ENCODE data around the gene ZNF334.
A peak's percentile ranks its signal among the peaks of the same experiment; 100 is the strongest.

The ZNF334 gene

DNA sequence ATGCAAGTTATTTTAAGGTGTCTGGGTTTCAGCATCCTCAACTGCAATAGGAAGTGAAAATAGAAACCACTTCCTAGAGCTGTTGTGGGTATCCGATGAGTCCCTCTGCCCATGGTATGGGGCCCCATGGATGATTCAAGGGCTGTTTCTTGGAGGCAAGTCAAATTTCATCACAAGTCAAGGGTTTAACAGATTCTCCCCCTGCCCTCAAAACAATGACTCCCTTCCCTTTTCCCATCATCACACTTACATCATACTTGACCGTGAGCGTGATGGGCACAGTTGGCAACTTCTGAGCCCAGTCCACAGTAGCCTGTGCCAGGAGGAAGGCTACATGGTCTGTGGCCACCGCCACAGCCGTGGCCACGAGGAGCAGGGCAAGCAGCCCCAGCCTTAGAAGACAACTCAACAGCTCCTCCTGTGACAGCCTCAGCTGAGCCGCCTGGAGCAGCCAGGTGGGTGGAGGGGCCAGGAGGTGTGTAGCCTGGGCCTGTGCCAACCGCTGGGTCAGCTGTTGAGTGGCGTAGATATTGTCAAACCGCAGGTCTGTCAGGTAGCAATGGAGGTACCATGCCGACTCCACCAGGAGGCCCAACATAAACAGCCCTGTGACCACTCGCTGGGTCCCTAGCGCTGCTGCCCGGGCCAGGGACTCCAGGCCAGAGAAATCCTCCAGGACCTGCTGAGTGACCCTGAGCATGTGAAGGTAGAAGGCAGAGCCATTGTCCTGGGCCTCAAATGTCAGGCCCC is 31.9 kb upstream of the ZNF334 start:
- DNase-seq = no peak

DNA sequence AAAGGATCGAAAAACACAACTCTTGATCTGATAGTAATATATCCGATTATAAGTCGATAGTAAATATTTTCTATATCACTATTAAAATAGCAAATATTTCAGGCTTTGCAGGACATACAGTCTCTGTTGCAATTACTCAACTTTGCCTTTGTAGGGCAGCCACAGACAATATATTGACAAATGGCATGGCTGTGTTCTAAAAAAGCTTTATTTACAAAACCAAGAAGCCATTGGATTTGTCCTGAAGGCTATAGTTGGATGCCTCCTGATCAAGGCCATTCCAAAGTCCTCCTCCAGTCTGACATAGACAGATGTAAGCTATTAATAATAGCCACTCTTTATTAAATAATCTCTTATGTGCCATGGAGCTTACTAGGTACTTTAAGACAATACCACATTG is 31.2 kb upstream of the ZNF334 start:
- peak; percentile 8 for DNase-seq

DNA sequence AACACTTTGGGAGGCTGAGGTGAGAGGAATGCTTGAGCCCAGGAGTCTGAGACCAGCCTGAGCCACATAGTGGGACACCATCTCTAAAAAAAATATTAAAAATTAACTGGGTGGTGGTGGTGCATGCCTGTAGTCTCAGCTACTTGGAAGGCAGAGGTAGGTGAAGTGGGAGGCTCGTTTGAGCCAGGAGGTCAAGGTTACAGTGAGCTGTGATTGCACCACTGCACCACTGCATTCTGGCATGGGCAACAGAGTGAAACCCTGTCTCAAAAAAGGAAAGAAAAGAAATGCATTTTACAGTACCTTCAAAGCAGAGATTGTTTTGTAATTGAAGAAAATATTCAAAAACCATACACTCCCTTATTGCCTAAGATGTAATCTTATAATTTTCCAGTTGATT is 30.6 kb upstream of the ZNF334 start:
- no peak for DNase-seq

DNA sequence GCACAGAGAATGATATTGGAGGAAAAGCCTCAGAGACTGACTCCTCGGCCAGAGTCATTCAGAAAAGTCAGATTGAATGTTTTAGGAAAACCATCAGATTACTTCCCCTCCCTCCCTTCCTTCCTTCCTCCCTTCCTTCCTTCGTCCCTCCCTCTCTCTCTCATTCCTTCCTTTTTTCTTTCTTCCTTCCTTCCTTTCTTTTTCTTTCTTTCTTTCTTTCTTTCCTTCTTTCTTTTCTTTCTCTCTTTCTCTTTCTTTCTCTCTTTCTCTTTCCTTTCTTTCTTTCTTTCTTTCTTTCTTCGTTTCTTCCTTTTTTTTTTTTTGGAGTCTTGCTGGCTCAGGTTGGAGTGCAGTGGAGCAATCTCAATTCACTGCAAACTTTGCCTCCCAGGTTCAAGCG is 29.7 kb upstream of the ZNF334 start:
- DNase-seq = no peak

DNA sequence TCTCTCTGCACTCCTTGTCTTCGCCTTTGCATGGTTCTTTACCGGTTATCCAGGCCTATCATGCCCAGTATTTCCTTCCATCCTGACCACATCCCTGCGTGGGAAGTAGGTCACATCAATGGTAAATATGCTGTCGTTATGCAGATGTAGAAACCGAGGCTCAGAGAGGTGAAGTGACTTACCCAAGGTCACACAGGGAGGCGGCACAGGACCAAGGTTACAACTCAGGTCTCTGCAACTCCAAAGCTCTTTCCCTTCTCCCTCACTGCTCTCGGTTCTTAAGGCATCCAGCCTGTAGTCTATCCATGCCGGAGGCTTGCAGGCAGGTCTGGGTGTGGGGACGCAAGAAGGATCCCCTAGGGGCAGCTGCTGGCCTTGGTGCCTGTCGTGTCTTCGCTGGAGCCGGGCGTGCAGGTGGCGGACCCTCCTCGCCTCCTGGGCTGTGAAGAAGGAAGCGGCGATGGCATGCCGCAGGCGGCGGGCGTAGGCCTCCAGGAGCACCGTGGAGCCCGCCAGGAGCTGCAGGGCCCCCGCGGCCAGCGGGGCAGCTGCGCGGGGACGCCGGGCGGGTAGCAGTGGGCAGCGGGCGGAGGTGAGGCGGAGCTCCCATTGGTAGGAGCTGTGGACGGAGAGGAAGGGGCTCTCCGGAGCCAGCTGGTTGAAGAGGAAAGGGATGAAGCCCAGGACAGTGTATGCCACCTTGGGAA is 28.0 kb upstream of the ZNF334 start:
- DNase-seq = no peak

DNA sequence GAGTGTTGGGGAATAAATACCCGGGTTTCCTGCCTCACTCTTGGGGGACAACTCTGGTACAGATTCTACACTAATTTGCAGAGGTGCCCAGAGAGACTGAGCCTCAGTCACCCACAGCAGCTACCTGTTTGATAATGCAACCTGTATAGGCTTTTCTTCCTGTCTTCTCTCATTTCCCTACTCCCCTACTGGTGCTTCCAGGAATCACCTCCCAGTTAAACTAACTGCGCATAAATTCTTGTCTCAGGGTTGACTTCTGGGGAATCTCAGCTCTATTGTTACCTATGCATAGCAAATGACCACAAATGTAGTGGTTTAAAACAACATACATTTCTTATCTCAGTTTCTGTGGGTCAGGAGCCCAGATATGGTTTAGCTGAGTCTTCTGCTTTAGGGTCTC is 25.8 kb upstream of the ZNF334 start:
- no peak for DNase-seq

DNA sequence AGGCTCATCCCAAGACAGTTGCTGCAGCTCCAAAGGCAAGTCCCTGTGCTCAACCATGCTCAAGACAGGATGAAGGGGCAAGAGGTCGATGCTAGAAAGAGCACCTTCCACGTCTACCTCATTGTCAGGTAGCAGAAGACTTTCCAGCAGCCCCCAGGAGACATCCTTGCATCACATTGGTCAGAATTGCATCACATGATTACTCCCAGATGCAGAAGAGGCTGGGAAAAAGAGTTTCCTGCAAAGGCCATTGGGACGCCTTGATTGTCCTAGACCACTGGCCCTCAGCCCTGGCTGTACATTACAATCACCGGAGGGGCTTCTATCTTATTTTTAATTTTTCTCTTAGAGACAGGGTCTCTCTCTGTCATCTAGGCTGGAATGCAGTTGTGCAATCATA is 17.3 kb upstream of the ZNF334 start:
- no peak for DNase-seq

DNA sequence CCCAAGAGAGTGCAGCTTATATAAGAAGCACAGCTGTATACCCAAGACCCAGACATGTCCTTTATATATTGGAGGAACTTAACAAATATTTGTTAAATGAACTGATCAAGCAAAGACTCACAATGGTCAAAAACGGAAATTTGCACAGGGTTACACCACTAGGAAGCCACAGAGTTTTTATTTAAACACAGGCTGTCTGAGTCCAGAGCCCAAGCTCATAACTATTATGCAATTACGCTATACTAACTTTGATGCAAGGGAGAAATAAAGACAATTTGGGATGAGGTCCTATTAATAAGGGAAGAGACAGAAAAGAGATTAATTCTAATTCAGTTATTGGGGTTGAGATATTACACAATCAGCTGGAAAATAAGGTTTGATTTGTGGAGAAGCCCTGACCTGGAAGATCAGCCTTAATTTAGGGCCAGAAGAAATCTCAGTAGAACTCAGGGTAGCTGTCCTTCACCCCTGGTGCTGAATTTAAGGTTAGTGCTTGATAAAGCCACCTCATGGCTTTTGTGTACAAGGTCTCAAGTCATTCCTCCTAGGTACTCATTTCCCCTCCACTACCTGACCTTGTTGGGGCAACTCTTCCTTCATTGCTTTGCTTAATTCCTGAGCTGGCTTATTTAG is 10.5 kb upstream of the ZNF334 start:
- no peak for DNase-seq

DNA sequence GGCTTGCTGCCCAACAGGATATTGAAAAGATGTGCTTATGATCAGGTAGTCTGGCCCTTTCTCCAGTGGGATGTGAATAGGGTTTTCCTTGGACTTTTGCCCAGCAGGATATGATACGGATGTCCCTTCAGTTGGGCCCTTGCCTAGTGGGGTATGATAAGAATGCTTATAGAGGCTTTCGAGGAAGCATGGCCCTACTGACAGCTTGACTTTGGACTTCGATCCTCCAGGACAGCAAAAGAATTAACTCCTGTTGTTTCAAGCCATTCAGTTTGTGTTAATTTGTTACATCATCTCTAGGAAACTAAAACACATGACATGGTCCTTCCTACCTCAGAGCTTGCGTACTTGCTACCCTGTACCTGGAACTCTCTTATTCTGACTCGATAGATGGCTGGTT is 9.7 kb upstream of the ZNF334 start:
- no peak for DNase-seq

DNA sequence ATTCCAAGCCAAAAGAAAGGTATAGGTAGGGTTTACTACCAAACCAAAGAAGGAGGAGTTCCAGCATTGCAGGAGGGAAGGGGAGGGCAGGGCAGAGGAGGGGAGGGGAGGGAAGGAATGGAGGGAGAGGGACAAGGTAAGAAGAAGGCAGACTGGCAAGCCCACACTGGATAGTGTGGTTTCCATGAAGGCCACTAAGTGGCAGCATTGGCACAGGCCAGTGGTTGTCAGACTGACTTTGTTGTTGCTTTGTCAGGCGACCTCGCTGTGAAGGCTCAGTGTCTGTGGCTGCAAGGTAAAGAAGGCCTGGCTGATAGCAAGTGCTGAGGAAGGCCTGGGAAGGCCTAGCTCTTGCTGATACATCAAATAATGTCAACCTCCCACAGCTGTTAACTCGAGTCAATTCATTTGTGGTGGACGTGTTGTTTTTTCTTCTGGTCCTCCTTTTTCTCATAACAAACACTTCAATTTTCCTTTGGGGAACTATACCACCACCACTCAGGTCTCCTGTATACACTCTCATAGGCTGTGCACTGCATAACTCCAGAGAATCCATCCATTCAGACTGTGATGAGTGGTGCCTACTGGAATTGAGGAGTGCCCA is 7.7 kb upstream of the ZNF334 start:
- DNase-seq = peak; percentile 55

DNA sequence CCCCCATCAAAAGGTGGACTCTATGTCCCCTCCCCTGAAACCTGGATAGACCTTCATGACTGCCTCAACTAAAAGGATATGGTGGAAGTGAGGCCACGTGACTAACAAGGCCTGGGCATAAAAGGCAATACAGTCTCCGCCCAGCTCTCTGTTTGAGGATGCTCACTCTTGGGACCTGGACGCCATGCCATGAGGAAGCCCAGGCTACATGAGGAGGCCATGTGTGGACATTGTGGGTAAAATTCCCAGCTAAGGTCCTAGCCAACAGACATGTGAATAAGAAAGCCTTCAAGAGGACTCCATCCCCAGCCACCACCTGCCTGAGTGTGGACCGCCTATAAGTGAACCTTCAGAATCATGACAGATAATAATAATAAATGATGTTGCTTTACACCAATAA is 7.2 kb upstream of the ZNF334 start:
- DNase-seq = no peak

DNA sequence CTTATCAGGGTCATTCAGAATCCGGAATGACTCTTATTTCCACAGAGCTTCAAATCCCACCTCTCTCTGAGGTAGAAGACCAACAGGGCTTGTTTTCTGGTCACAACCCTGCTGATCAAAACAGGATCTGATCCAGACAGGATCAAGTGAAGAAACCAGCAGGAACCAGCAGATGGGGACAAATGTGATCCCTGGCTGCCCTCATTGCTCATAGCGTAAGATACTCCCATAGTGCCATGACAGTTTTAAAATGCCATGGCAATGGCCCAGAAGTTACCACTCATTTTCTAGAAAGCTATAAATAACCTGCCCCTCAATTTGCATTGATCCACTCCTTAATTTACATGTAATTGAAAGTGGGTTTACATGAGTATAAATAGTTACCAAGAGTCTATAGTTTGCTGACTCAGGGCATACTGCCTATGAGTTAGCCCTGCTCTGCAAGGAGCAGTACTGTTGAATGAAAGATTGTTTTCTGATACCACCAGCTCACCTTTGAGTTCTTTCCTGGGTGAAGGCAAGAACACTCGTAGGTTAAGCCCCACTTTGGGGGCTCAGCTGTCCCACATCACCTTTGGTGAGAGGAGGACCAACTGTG is 6.2 kb upstream of the ZNF334 start:
- no peak for DNase-seq

DNA sequence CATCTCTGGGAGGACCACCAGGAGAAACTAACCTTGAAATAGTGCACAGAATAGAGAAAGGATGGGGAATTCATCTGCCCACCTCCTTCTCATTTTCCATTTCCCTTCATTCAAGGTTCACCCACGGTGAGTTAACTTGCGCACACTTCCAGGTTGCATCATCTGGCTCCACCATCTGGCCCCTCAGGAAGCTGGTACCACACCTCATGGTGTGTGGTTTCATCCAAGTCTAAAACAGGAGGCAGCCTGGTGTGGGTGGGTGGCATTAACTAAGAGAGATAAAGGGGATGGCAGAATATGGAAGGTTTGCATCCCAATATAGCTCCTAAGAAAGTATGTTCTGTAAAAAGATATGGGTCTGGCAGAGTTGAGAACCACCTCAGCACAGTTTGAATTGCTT is 3.8 kb downstream of the ZNF334 start:
- no peak for DNase-seq

DNA sequence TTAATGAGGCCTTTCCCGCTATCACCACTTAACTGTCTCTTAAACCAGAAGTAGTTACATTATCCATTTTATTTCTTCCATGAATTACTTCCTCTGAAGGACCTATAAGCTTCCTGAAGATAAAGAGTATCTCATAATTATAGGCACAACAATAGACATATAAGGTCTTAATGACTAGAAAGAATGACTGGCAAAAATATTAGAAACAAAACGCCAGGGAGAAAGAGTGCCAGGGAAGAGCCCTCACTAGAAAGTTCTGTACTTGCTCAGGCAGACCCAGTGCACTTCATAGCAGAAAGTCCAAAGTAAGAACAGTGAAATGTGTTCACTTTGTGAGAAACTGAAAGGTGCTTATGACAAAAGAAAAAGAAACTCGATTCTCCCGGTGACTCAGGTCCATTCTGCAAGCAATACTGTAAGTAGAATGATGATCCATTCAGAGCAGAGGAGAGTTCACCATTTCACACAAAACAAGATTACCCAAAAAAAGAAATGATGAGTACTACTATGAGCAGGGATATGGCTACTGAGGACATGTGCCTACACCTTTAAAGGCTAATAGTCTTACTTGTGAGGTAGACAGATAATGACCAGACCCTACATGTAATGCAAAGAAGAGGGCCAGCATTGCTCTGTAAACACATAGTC is 5.5 kb downstream of the ZNF334 start:
- no peak for DNase-seq

DNA sequence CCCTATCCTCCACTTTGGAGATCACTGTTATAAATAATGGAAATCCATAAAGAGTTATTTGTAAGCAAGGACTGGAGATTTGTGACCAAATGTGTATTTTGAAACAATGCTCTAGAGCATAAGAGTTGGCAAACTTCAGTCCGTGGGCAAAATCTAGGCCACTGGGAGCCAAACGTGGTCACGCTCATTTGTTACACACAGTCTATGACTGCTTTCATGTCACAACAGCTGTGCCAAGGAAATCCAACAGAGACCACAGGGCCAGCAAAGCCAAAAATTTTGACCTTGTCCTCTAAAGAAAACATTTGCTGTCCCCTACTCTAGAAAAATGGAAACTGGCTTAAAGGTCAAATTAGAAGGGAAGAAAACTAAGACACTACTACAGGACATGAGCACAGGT is 7.9 kb downstream of the ZNF334 start:
- DNase-seq = no peak

DNA sequence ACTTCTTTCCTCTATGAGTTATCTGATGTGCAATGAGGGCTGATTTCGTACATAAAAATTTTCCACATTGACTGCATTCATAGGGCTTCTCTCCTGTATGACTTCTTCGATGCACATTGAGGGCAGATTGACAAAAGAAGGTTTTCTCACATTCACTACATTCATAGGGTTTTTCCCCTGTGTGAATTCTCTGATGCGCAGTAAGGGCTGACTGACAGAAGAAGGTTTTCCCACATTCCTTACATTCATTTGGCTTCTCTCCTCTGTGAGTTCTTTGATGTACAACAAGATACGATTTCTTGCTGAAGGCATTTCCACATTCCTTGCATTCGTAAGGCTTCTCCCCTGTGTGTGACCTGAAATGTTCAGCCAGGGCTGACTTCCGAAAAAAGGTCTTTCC is 11.4 kb downstream of the ZNF334 start:
- DNase-seq = no peak

DNA sequence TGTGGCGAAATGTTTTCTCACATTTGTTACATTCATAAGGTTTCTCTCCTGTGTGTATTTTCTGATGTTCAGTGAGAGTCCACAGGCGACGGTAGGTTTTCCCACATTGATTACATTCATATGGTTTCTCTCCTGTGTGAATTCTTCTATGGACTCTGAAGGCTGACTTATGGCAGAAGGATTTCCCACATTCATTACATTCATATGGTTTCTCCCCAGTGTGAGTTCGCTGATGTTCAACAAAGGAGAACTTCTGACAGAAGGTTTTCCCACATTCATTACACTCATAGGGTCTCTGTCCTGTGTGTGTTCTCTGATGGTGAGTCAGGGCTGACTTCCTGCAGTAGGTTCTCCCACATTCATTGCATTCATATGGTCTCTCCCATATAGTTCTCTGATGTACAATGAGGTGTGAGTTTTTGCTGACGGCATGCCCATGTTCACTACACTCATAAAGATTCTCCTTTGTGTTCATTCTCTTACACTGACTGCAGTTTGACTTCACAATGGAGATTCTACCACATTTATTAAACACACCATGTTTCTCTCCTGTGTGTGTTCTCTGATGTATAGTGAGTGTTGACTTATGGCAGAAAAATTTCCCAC is 11.9 kb downstream of the ZNF334 start:
- DNase-seq = no peak

DNA sequence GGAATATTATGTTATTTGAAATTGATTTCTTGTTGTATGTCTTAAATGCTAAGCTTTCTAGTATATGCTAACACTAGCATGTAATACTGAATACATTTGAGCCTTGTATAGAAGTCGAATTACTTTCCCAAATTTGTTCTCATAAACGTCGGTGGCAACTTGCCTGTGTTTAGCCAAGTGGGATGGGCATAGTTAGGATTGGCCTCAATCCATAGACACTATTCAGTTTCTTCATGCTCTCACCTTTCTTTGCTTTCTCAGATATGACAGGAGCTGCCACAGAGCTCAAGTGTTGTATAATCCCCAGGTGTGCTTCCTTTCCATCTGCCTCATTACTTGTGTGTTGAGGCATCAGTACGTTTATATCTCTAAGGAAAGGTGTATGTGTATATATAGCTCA is 19.3 kb downstream of the ZNF334 start:
- no peak for DNase-seq

DNA sequence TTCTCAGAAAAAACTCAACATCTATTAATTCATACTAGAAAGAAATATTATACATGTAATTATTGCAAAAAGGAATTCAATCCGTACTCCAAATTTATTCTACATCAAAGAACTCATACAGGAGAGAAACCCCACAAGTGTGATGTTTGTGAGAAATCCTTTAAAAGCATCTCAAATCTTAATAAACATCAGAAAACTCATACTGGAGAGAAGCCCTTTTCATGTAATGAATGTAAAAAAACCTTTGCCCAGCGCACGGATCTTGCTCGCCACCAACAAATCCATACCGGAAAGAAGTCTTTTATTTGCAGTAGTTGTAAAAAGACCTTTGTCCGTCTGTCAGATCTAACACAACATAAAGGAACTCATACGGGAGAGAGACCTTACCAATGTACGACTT is 22.0 kb downstream of the ZNF334 start:
- no peak for DNase-seq

DNA sequence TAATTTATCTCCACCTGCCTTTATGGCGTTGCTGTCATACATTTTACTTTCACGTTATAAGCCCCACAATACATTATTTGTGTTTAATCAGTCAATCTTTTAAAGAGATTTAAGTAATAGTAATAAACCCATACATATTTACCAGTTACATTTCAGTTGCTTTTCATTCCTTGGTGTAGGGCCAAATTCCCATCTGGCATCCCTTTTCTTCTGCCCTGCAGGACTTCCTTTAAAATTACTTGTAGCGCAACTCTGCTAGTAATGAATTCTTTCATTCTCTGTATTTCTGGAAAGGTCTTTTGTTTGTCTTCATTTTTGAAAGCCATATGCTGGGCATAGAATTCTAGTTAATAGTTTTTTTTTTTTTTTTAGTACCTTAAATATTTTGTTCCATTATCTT is 24.9 kb downstream of the ZNF334 start:
- DNase-seq = no peak

DNA sequence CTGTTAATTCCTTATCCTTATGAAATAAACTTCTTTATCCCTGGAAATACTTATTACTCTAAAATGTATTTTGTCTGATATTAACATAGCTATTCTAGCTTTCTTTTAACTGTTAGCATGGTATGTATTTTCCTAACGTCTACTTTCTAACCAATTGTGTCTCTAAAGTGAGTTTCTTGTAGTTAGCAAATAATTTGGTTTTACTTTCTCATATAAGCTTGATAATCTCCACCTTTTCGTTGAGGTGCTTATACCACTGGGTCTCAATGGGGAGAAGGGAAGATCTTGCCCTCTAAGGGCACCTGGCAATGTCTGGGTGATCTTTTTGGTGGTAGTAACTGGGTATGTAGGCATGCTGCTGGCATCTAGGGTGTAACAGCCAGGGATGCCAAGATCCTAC is 25.7 kb downstream of the ZNF334 start:
- DNase-seq = no peak

DNA sequence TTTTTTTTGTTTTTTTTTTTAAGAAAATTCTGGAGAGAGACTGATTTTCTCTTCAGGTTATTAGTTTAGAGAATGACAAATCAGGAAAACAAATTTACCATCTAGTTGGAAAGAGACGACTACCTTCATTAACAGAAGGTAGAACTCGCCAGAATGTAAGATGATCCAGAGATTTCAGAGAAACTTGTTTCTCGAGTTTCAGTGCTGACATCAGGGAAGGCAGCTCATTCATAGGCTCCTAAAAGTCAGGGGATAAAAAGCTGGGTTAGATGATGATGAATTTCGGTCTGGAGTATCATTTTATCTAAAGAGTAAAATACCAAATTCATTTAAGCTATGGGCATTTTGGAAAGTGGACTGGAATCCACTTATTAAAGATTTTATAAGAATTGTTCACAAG is 27.9 kb downstream of the ZNF334 start:
- no peak for DNase-seq

DNA sequence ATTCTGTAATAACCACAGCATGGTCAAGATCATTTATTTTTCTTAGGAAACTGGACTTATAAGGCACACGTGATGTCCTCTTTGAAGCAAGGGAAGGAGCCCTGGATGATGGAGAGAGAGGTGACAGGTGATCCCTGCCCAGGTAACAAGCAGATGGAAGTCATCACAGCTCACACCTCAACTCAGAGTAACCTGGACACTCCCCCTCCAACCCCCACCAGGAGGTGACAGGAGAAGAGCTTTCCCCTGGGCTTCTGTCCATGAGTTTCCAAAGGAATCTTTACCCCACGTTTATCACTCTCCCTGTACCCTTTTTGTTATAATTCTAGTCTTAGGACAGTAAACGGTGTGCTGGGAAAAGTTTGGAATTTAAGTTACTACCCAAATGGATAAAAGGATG is 28.4 kb downstream of the ZNF334 start:
- no peak for DNase-seq

Measured in NCI-H345 (cell line).